UCSD-AML1 (cell line): ENCODE measurements around the gene FLAD1.

ENCODE experiments used
- DNase-seq: peaks from one replicate; lab custom pipeline; 2025; ENCODE audit not compliant: unreplicated experiment; lab: John Stamatoyannopoulos, UW

FLAD1 gene

GRCh38 chr1:155014709-155015508, 31.8 kb downstream of the FLAD1 start:
- DNase-seq: no peak

- no peak for DNase-seq
These were observed 32.5 kb downstream of the FLAD1 start for GRCh38 chr1:155015527-155016230.

- no peak for DNase-seq
These were observed 33.2 kb downstream of the FLAD1 start for GRCh38 chr1:155016231-155016831.

- peak; percentile 90 for DNase-seq
These were observed 34.1 kb downstream of the FLAD1 start for GRCh38 chr1:155017041-155017945.

- DNase-seq: no peak
These were observed 34.8 kb downstream of the FLAD1 start for GRCh38 chr1:155017946-155018316.

DNA sequence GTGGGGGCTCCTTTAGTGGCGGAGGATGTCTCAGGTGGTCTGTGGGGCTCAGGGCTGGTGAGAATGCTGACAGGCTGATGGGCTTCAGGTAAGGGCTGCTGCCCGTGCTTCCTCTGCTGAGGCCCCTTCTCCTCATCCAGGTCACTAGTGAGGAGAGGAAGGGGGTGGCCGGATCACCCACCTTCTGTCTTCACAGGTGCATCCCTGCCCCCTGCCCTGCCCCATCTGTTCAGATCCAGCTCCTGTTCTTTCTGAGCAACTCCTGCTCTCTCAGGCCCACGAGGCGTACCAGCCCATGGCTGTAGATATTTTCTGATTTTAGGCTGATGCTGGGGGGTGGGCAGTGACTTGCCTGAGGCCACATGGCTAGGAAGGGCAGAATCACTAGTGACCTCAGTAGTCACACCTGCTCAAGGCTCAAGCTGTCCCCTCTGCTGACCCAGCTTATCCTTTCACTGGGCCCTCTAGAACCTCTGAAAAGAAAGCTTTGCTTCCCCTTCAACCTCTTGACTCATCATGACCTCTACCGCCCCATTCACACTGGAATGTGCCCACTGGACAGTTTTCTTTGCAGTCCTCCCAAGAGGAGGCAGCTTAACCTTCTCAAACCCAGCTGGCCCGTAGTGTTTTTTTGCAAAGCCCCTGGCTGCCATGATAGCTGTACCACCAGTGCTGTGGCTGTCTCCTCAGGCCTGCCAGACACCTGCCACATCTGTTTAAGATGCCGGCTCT, 35.6 kb downstream of the FLAD1 start:
- no peak for DNase-seq

GRCh38 chr1:155019377-155020245, 36.5 kb downstream of the FLAD1 start:
- no peak for DNase-seq

- DNase-seq: no peak
These were observed 39.2 kb downstream of the FLAD1 start for GRCh38 chr1:155022136-155022926.

DNA sequence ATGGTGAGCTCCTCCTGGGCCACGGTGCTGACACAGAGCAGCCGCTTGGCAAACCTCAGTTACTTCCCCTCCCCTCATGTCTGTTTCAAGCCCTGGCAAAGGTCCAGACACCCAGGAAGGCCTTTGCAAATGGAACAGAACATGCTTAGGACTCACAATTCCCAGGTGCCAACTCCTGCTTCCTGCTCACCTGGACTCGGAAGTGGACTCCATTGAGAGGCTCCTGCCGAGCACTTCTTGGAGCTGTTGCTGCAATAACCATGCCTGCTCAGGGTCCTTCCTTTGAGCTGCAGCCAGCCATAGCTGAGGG, 39.7 kb downstream of the FLAD1 start:
- no peak for DNase-seq

DNA sequence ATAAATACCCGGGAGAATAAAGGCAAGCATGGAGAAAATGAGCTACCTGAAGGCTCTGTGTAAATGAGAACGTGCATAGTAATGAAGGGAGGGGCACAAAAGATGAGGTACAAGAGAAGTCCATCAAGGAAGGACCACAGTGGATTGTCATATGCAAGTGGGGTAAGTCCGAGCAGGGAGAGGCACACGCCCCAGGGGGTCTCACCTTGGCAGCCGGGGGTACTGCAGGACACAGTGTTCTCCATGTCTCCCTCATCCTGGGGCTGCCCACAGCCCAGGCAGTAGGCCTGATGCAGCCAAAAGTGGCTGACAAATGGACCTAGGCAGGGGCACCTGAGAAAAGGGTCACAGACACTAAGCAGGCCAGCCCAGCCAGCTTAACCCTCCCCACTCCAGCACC, 40.5 kb downstream of the FLAD1 start:
- no peak for DNase-seq

DNA sequence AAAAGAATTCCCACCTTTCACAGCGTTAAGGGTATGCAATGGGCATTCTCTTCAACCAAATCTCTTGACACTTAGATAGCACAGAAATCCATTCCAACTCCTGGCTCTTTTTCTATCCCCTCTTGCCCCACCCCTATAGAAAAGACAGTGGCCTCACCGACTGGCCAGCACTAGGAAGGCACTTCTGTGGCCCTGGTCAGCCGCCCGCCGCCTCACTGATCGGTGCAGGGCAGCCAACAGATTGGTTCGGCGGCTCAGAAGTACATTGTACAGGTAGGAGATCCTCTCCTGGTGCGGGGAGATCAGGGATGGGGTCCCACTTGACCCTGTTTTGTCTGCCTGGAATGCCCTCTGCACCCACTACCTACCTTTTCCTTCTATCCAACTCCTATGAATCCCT, 41.2 kb downstream of the FLAD1 start:
- no peak for DNase-seq

DNA sequence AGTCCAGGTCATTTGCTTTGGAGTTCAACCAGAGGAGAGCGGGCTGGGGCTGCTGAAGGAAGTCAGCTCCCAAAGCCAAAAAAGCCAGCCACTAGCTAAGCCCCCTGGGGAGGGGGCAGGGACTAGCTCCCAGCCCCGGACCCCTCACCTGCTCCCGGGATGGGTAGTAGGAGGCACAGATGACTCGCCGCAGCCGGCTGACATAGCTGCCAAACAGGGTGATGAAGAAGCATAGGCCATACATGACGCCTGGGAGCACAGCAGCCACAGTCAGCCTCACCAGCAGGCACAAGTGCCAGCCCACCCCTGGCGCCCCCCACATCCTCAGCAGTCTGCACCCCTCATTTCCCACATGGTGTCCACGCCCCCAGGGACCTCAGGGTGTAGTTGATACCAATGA, 43.0 kb downstream of the FLAD1 start:
- DNase-seq: no peak

GRCh38 chr1:155026588-155026987, 43.4 kb downstream of the FLAD1 start:
- no peak for DNase-seq

- no peak for DNase-seq
These were observed 46.5 kb downstream of the FLAD1 start for GRCh38 chr1:155029513-155030242.

- no peak for DNase-seq
These were observed 47.2 kb downstream of the FLAD1 start for GRCh38 chr1:155030243-155030795.

DNA sequence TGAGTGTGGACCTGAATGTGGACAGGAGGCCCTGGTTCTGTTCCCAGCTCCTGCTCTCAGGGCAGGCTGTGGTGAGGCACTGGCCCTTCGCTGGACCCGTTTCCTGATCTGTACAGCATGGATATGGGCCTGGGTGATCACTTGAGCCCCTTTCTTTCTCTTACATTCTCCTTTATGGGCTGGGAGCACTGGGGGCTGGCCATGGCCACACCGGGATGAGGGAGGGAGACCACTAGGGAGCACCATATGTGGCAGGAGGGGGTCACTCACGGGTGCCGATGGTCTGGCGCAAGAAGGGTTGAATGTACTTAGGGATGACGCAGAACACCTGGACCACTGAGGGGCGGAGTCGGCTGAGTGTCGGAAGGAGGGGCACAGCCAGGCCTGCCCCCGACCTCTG, 47.8 kb downstream of the FLAD1 start:
- no peak for DNase-seq

DNA sequence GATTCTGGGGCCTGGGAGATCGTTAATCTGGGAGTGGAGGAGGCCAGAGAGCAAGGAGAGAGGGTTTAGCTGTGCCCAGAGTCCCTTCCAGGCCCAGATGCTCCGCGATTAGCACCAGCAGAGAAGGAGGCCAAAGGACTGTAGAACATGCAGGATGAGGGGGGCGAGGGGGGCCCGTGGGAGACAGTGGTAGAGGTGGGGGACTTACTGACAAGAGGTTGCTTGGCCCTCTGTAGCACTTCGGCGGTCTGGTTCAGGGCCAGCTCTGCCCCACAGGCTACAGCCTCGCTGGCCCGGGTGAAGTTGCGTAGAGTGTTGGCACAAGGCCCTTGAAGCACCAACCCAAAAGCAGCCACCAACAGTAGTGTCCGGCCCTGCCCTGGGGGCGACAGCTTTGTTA, 49.7 kb downstream of the FLAD1 start:
- DNase-seq: no peak

DNA sequence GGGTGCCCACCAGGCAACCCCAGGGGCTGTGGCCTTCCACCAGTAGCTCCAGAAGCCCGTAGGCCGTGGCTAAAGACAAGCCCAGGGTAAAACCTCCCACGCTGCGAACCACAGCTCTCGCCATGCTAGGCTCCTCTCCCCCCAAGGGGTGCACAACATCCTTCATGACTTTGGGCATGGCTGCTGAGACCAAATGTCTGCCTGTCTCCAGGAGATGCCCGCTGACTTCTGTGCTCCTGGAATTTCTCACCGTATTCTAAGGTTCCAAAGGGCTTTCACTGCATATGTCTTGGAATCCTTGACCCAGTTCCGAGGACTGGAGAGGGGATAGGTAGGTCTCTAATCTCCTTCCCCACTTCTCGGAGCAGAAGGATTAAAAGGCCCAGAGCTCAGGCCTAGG, 50.4 kb downstream of the FLAD1 start, which contains the start of the genes DCST1 and DCST2:
Gene DCST1, plus strand, starts transcription at position 301 of the 400 bp plus-strand sequence. CDS start 213 bp downstream, outside the sequence.
Gene DCST2, minus strand, starts transcription at position 258 of the 400 bp plus-strand sequence. Its CDS starts 80 bp downstream, at position 178.
- DNase-seq: no peak
